GM21723 (cell line): ENCODE results near the gene MRPL54.

Experiments used
- ATAC-seq: cut with Tn5 transposase; IDR thresholded peaks from one replicate; pipeline ENCODE4 v1.9.1; 2021; ENCODE audit warnings: mild to moderate bottlenecking, moderate library complexity; ENCODE audit not compliant: unreplicated experiment

MRPL54 gene

DNA sequence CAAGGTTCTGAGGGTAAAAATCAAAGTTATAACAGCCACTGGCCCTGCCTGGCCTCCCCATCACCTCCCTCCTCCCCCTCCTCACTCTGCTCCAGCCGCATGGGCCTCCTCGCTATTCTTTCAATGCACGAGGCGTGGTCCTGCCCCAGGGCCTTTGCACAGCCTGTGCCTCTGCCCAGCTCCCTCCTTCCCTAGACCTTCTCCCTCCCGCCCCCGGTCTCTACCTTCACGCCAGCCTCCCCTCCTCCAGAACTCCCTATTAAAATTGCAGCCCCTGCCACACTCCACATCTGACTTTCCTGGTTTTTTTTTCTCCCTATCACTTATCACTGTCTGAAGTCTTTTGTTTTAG, 6.2 kb downstream of the MRPL54 start:
- no peak for ATAC-seq

DNA sequence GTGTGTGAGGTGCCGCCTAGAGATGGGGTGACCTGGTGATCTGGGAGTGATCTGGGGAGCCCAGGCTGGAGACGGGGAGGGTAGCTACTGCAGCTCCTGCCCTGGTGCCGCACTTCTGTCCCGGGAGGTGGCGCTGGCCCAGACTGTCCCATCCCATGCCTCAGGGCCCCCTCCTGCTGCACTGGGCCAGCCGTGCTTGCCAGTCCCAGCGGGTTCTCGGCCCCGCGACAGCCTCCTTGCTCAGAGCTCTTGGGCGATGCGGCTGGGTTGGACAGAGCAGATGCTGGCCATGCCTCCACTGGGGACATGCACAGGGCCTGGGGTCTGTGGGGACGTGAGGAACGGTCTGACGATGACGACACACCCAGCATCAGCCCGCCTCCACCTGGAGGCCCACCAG, 7.0 kb downstream of the MRPL54 start:
- ATAC-seq, result no peak

DNA sequence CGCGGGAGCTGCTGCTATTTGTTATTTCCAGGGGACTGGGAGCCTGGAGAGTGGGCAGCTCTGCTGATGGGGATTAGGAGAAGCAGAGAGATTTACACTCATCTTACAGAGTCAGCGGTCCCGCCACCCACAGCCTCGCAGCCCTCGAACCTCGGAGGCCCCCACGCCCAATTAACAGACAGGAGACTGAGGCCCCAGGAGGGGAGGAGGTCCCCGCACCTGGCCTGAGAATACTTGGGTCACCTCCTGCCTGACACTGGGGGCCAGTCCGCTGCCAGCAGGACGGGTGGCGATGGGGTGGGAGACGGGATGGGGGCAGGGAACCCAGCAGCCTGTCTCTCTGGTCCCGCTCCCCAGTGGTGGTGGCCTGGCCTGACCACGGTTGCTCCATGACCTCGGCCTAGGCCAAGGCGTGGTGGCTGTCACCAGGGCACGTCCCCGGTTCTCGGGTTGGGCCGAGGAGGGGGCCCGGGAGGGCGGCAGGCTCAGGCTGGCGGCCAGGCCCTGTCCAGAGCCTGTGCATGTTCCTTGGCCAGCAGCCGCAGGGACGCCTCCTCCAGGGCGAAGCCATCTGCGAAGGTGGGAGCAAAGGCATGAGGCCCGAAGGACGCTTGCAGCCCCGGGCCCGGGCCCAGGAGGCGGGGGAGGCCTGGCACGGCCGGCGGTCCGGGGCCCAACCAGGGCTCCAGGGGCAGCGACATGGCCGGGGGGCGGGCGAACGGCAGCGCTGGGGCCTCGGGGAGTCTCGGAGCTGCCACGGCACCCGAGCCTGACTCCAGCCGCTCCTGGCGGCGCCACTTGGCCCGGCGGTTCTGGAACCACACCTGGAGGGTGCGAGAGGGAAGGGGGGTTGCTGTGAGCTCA, 7.9 kb downstream of the MRPL54 start:
- ATAC-seq, result no peak

DNA sequence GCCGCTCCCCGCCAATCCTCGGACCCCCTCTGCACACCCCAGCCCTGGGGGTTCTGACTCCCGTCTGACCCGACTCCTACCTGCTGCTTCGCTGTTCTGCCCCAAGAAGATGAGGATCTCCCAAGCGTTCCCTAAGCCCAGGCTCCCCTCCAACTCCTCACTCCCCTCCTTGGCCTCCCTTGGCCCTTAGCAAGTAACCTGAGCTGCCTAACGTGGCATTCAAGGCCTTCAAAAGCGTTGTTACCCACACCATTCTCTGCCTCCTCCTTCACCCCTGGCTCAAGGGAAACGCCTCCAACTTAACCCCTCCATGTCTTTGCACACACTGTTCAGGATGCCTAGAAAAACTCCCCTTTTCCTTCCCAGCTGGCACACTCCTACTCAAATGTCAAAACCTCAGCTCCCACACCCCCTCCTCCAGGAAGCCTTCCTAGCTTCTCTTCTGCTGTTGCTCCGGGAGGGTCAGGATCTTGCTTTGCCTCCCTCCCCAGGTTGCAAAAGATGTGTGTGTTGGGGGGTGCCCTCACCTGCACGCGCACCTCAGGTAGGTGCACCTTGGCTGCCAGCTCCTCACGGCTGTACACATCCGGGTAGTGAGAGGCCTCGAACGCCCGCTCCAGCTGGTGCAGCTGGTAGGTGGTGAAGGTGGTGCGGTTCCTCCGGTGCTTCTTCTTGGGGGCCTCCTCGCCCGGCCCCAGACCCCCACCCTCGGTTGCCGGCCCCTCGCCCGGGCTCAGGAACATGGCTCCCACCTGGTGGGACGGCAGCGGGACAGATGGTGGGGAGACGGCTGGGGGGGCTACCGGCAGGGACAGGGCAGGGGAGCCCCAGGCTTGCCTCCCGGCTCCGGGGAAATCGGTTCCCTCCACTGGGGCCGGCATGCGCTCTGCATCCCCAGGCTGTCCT, 8.8 kb downstream of the MRPL54 start:
- ATAC-seq, result no peak

DNA sequence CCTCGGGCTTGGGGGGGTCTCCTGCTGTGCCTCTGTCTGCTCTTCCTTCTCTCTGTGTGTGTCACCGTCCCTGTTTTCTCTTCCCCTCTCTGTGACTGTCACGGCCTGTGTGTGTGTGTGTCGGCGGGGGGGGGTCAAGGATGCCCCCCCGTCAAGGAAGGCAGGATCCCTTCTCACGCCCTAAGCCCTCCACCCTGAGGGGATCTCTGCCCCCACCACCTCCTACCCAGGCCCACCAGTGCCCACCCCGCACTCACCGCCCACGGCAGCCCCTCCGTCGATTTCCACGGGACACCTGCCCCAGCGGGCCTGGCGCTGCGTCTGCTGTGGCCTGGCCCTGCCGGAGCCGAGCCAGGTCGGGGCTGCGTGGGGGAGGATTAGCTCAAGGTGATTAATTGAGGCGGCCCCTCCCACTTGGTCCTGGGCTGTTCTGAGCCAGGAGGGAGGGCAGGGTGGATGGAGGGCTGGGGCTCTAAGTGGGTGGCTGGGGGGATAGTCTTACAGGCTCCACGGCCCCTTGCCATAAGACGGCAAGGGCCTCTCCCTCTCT, 9.5 kb downstream of the MRPL54 start, which contains the start of gene RAX2:
Gene RAX2 (minus strand): TSS at position 323 of the 550 bp plus-strand sequence. CDS start 486 bp downstream, outside the sequence.
- no peak for ATAC-seq

DNA sequence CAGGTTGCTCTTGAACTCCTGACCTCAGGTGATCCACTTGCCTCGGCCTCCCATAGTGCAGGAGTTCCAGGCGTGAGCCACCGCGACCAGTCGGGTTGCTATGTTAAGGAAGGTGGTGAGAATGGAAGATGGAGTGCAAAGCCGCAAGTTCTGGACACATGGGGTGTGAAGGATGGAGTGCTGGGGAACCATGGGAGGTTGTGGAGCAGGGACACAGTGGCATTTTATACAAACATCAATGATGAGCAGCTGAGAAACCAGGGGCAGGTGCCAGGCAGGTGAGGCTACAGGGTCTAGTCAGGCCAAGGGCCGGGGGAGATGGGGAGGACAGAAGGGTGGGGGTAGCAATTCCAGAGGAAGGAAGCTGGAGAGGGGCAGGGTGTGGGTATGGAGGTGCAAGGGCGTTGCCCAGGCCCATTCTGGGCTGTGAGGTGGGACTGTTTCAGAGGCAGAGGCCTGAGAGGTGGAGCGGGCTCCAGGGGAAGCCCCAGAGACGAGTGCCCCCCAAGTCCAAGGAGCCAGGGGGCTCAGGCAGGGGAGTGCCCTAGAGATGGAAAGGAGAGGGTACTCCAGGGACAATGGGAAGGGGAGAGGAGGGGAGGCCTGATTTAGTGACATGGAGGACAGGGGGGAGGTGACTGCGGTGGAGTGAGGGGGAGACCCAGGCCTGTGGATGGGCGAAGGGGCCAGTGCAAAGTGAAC, 11.5 kb downstream of the MRPL54 start:
- no peak for ATAC-seq

DNA sequence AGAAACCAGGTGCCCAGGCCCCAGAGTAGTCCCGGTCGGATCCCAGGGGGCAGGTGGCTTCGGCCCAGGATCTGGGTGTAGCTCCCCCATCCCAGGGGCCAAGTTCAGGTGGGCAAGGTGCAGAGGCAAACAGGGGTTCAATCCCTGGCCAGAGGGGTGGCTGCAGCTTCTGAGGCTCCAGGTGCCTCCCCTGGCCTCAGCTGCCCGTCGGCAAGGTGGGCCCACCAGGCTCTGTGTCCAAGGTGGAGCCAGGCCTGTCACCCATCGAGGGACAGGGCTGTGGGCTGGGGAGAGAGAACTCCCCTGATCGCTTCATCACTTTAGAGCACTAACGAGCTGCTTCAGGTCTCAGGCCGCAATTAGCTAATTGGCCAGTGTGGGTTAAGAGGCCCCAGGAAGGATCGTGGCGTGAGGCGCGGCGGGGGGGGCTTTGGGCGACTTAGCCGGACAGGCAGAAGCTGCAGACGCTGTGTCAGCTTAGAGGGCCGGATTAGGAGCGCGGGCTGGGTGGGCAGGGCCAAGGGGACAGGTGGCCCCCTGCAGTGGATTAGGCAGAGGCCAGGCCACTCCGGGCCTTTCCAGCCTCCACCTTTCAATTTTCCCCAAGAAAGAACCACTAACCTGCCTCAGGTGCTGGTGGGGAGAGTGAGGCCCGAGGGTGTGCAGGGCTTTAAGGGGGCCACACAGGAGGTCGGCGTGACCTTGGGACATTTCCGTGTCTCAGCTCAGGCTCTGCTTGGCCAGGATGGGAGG, 12.3 kb downstream of the MRPL54 start:
- no peak for ATAC-seq

DNA sequence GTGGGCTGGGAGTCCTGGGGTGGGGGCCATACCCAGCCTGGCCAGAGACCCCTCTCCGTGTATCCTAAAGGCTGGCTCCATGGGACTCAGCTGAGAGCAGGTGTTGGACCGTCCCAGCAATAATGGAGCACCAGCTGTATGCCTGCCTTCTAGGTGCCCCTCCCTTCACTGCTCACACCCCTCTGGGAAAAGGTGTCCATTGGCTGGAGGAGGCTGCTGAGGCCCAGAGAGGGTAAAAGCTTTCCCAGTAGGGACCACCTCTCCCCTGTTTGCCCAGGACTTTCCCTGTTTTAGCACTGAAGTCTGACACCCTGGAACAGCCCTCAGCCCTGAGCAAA, 12.9 kb downstream of the MRPL54 start:
- ATAC-seq, result no peak

DNA sequence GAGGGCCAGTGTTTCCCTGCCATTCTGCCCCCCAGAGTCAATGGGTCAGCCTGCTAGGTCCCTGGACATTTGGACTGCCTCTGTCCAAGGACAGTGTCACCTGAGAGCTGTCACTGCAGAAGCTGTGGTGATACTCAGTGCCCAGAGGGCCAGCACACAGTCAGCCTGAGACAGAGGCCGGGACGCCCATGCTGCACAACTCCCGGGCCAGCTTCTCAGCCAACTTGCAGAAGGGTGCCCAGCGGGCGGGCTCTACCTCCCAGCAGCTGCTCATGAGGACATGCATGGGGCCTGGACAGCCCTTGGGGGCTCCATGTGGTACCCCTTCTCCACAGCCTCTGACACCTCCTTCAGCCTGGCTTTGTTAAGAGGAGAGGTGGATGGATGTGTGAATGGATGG, 13.3 kb downstream of the MRPL54 start:
- ATAC-seq, result no peak

DNA sequence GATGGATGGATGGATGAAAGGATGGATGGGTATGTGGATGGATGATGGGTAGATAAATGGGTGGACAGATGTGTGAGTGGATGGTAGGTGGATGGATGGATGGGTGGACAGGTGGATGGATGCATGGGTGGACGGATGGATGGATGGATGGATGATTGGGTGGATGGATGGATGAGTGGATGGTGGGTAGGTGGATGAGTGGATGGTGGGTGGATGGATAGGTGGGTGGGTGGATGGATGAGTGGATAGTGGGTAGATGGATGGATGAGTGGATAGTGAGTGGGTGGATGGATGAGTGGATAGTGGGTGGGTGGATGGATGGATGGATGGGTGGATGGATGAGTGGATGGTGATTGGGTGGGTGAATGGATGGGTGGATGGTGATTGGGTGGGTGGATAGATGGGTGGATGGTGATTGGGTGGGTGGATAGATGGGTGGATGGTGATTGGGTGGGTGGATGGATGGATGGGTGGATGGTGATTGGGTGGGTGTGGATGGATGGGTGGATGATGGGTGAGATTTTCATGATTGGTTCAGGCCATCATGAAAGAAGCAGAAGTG, 14.1 kb downstream of the MRPL54 start:
- ATAC-seq, result no peak

DNA sequence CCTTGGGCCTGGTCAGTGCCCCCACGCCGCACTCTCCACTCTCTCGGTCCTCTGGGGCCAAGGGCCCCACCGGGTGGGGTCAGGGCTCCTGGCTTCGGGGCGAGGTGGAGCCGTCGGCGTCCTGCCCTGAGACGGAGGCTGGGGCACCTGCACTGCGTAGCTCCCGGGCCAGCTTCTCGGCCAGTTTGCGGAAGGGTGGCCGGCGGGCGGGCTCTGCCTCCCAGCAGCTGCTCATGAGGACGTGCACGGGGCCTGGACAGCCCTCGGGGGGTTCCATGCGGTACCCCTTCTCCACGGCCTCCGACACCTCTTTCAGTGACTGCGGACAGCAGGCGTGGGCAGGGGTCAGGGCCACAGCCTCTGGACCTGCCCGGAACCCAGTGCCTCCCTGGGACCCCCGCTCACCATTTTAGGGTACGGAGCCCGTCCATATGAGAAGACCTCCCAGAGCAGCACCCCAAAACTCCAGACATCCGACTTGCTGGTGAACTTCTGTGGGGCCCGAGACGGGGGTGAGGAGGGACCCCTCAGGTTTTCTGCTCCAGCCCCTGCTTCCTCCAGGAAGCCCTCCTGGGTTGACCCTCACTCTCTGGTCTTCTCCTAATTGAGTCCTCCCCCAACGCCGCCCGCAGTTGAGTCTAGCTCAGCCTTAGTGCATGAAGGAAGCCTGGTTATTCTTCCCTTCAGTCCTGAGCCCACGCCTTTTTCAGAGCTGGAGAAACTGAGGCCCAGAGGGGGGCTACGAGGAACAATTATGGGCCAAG, 15.8 kb downstream of the MRPL54 start:
- ATAC-seq, result no peak

DNA sequence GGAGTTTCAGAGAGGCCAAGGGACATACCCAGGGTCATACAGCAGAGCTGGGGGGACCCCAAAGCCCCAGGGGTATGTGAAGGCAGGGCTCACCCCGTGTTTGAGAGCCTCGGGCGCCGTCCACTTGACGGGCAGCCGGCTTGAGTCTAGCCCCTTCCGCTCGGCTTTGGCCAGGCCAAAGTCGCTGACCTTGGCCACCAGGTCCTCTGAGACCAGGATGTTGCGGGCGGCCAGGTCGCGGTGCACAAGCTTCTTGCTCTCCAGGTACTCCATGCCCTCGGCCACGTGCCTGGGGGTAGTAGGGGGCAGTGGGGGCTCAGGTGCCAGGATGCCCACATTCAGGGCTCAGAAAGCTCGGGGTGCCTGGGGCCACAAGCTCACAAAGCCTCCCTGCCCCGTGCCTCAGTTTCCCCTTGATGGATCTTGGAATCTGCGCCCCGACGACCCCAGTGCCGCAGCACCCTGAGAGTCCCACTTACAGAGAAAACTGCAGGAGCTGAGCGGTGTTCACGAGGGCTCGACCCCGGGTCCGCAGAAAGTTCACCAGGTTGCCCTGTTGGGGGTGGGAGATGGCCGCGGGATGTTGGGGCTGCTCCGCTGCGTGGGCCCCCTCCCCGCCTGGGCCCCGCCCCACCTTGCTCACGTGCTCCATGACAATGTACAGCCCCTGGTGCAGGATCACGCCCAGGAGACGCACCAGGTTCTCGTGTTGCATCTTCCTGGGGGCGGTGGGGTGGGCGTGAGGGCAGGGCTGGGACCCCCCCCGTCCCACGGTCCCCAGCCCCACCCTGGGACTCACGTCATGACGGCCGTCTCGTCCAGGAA, 16.6 kb downstream of the MRPL54 start:
- ATAC-seq, result no peak

DNA sequence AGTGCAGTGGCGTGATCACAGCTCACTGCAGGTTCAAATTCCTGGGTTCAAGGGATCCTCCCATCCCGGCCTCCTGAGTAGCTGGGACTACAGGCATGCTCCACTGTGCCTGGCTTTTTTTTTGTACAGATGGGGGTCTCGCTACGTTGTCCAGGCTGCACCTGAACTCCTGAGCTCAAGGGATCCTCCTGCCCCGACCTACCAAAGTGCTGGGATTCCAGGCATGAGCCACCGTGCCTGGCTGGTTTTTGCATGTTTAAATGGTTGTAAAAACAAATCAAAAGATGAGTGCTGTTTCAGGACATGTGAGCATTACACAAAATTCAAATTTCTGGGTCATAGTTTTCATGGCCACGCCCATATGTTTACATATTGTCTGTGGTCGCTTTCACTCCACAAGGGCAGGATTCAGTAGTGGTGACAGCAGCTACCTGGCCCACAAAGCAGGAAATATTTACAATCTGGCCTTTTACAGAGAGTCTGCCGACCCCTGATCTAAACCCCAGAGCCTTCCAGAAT, 18.4 kb downstream of the MRPL54 start:
- ATAC-seq, result no peak

DNA sequence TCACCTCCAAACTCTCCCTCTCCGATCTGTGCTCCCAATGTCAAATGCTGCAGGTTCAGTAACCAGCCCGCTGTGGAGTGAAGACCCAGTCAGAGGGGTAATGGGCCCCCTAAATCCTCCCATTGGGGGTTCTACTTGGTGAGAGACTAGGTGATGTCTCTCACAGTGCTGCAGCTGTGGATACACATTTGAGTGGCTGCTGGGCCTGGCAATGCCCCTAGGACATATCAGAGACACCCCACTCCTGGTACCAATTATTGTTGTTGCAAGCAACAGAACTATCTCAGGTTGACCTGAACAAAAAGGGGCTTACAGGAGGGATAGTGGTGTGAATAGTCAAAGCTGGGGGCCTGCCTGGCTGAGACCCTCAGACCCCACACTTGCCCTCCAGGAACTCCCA, 19.1 kb downstream of the MRPL54 start:
- ATAC-seq, result no peak

DNA sequence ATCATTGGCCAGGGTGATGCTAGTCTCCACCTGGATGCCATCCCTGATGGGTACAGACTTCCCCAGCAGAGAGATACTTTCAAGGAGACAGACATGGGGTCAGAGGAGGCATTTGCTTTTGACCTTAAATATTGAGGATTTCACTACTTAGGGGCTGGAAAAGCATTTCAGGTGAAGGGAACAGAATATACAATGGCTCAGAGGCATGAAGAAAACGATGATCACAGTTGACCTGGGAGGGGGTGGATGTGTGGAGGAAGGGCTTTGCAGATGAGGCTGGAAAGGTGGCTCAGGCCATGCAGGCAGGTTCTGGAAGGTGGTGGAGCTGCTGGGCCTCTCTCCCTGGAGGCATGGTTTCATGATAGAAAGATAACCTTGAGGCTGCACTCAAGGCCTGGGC, 19.8 kb downstream of the MRPL54 start:
- ATAC-seq, result no peak

DNA sequence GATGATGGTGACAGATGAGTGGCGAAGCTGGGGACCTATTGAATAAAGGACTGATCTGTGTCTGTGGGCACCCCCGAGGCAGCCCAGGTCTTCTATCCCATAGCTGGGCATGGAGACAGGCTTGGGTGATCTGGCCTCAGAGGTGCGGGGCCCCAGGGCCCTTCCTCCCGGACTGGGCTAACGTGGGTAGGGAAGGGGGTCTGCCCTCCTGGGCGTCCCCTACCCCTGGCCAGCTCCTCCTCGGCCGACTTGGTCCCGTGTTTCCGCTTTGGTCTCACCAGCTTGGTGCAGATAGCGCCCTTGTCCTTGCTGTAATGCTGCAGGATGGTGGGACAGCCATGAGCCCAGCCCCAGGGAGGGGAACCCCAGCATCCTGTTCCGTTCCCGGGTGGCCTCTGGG, 20.4 kb downstream of the MRPL54 start:
- ATAC-seq, result no peak

DNA sequence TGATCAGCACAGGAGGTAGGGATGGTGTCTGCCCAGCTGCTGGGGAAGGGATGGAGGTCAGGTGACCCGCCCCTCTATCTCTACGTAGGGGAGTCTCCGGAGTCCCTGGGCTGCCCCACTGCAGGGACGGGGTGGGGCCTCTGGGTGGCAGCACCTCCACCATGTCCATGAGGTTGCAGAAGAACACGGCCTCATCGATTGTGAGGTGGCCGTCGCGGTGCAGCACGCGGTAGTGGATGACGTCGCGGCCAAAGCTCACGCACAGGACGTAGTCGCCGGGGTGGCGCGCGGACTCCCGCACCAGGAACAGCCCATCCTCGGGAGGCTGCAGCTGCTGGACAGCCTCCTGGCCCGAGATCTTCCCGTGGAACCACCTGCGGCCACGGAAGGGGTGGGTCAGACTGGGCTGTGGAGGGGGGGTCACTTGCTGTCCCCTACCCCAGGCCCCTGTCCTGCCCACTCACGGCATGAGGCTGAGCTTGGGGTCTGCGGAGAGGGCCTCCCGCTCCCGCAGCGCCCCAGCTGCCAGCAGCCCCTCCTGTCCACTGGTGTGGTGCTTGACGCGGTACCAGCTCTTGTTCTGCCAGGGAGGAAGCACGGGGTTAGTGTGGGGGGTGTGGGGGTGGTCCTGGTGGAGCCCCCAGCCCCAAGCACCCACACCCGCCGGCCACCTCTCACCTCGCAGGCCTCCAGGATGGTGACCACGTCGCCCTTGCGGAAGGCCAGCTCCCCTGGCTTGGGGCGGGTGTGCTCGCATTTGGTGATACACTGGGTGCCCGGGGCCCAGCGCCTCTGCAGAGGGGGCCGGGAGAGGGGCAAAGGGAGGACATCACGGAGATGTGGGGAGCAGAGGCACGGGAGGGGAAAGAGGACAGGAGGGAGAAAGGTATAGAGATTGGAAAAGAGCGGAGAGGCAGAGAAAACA, 21.4 kb downstream of the MRPL54 start:
- no peak for ATAC-seq
